T-helper 1 cell treated with Interleukin-12 subunit alpha and Interleukin-12 subunit beta and Interleukin-4 antibody, amounts not matched to agents 30 μg/mL and 1 μg/mL, for 36 hours (primary cell): Measurements from ENCODE around the gene CMTM3.
"Not testable (repeated sequence)": the region's sequence is repeated elsewhere in the genome, so short reads cannot be mapped to it uniquely, and the experiment has no call there.

ENCODE experiments used
- H3K27ac Mint-ChIP-seq: one replicate; pipeline ENCODE4 v1.8.0; 2021; ENCODE audit warnings: mild to moderate bottlenecking, mixed read lengths
- H3K27me3 Mint-ChIP-seq: one replicate; pipeline ENCODE4 v1.8.0; 2021; ENCODE audit warnings: low read depth, mixed read lengths
- H3K36me3 Mint-ChIP-seq: one replicate; pipeline ENCODE4 v1.8.0; 2021; ENCODE audit warnings: low read depth, mixed read lengths
- H3K4me1 Mint-ChIP-seq: one replicate; pipeline ENCODE4 v1.8.0; 2021; ENCODE audit warnings: low read depth, mixed read lengths
- H3K4me3 Mint-ChIP-seq: one replicate; pipeline ENCODE4 v1.8.0; 2021; ENCODE audit warnings: mild to moderate bottlenecking, moderate library complexity, mixed read lengths
- H3K9me3 Mint-ChIP-seq: one replicate; pipeline ENCODE4 v1.8.0; 2021; ENCODE audit warnings: mixed read lengths

The CMTM3 gene

DNA sequence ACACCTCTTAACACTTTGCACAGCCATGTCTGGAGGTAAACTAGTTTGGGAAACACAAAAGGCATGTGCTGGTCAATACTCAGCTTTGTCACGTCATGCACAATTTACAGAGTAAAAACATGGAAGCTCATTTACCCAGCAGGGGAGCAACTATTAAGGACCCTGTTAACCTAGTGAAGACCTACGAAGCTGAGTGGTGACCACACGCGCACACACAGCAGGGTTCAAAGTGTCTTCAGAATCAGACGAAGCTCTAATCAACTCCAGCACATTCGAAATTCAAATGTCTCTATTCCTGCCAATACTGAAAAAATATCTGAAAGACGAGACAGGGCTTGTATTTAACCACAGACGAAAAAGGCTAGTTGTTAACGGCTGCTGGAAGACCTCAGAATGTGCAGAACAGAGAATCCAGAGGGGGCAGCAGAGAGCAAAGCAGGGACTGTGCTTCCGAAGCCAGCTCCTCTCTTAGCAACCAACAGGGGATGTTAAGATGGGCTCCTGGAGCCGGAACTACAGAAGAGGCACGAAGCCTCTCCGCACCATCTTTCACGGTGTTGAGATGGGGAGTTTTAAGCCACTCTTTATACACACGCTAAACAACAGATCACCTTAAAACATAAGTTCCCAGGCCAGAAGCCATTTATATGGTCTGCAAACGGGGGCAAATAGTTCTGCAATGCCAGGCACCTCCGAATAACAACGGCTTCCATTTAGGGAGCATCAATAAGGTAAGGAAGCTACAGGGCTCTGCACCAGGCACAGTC lies 46.4 kb downstream of the CMTM3 start:
- Mint-ChIP-seq H3K27me3 (peaks cover 6% of the 10 kb centered on the region), H3K27ac (no peak overlapping the region), H3K36me3 (no peaks in the 10 kb centered on the region), H3K9me3 (no peaks in the 10 kb centered on the region), H3K4me1 (peaks cover 14% of the 10 kb centered on the region), H3K4me3 (peak overlapping the region; percentile 43)

GRCh38 chr16:66651474-66651765 lies 46.9 kb downstream of the CMTM3 start:
- Mint-ChIP-seq H3K9me3 (no peaks in the 10 kb centered on the region), H3K4me1 (peaks cover 14% of the 10 kb centered on the region), H3K27ac (no peak overlapping the region), H3K27me3 (peaks cover 11% of the 10 kb centered on the region), H3K36me3 (no peaks in the 10 kb centered on the region), H3K4me3 (no peak overlapping the region)

DNA sequence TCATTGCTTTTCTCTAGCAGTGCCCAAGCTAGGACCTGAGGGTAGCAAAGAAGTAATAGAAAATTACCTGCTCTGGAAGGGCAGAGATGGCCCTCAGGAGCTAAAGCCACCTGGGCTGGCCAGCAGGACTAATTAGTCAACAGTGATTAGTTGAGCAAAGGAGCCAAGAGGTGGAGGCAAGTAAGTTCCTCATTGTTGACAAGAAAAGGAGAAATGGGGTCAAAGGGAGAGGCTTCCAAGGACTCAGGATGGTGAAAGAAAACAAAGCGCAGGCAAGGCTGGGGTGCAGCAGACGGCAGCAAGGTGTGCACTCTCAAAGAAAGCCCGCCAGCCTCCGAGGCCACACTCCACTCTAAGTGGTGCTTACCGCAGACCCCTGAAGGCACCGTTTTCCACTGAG lies 47.5 kb downstream of the CMTM3 start:
- H3K4me1 Mint-ChIP-seq, result peaks cover 14% of the 10 kb centered on the region

DNA sequence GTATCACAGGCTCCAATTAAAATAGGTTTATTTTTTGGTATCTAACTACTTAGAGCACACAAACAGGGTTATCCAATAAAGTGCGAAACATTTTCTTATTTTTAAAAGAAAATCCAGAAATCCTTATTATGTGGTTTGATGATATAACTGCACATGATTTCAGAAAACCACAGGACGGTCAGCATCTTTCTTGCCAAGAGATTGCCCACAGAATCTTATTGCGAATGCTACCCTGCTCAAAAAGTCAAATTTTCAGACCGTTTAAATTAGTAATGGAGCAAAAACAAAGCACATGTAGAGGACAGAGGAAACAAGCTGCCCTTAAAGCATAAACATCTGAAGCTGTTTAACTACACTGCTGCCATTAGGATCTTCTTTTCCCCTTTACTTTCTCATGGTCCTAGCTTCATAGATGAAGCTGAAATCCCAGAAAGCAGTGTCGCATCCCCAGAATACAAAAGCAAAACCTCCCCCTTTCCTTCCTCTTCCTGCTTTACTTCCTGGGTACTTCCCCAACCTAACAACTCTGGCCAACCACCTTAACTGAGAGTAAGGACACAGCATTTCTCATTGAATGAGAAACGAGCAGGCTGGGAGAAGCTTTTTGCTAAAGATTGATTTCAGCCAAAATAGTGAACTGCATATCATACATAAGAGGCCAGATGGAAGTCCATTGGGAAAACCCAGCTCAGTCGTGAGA lies 48.3 kb downstream of the CMTM3 start:
- H3K9me3 Mint-ChIP-seq, result no peaks in the 10 kb centered on the region
- no peak overlapping the region for H3K27ac Mint-ChIP-seq
- H3K4me1 Mint-ChIP-seq, result peaks cover 14% of the 10 kb centered on the region
- peaks cover 15% of the 10 kb centered on the region for H3K27me3 Mint-ChIP-seq
- H3K36me3 Mint-ChIP-seq, result no peaks in the 10 kb centered on the region
- H3K4me3 Mint-ChIP-seq, result no peak overlapping the region

More for the DNA sequence above, 47.5 kb downstream of the CMTM3 start:
- no peaks in the 10 kb centered on the region for H3K9me3 Mint-ChIP-seq
- H3K36me3 Mint-ChIP-seq, result no peaks in the 10 kb centered on the region
- H3K4me3 Mint-ChIP-seq, result no peak overlapping the region
- peaks cover 15% of the 10 kb centered on the region for H3K27me3 Mint-ChIP-seq
- no peak overlapping the region for H3K27ac Mint-ChIP-seq

GRCh38 chr16:66653581-66654350 lies 49.3 kb downstream of the CMTM3 start:
- no peak overlapping the region for H3K27ac Mint-ChIP-seq
- H3K4me3 Mint-ChIP-seq, result no peak overlapping the region
- H3K9me3 Mint-ChIP-seq, result no peaks in the 10 kb centered on the region
- H3K27me3 Mint-ChIP-seq, result peaks cover 19% of the 10 kb centered on the region
- peaks cover 14% of the 10 kb centered on the region for H3K4me1 Mint-ChIP-seq
- H3K36me3 Mint-ChIP-seq, result no peaks in the 10 kb centered on the region

- H3K4me1 Mint-ChIP-seq, result peaks cover 4% of the 10 kb centered on the region
Observed at GRCh38 chr16:66656547-66656946, 52.0 kb downstream of the CMTM3 start.

DNA sequence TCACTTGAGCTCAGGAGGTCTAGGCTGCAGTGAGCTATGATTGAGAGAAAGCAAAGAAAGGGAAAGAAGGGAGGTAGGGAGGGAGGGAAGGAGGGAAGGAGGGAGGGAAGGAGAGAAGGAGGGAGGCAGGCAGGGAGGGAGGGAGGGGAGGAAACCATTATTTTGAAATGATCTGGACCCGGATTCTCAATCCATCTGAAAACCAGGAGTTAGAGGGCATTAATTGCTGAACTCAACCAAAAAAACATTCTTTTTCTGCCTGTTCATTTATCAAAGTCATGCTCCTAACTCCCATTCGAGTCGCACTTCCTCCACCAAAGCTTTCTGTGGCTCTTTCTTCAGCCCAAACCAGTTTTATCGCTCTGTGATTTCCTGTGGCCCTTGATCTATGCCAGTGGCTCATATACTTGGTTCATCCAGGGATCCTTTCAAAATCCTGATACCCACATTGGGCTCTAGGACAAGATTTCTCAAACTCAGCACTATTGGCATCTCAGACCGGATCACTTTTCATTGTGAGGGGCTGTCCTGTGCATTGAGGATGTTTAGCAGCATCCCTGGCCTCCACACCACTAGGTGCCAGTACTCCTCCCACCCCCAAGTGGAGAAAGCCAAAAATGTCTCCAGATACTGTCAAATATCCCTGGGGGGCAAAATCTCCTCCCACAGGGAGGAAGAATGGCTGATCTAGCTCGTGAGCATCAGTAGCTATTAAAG lies 53.8 kb downstream of the CMTM3 start:
- H3K27me3 Mint-ChIP-seq, result peaks cover 20% of the 10 kb centered on the region
- no peaks in the 10 kb centered on the region for H3K9me3 Mint-ChIP-seq
- H3K36me3 Mint-ChIP-seq, result no peaks in the 10 kb centered on the region
- H3K4me1 Mint-ChIP-seq, result no peaks in the 10 kb centered on the region
- no peak overlapping the region for H3K4me3 Mint-ChIP-seq
- H3K27ac Mint-ChIP-seq, result no peak overlapping the region

More at GRCh38 chr16:66656547-66656946, 52.0 kb downstream of the CMTM3 start:
- Mint-ChIP-seq H3K27ac (no peak overlapping the region), H3K27me3 (peaks cover 20% of the 10 kb centered on the region), H3K4me3 (no peak overlapping the region), H3K36me3 (no peaks in the 10 kb centered on the region), H3K9me3 (no peaks in the 10 kb centered on the region)

- H3K9me3 Mint-ChIP-seq, result no peaks in the 10 kb centered on the region
- H3K4me3 Mint-ChIP-seq, result no peak overlapping the region
- H3K4me1 Mint-ChIP-seq, result no peaks in the 10 kb centered on the region
- H3K27ac Mint-ChIP-seq, result no peak overlapping the region
- H3K36me3 Mint-ChIP-seq, result no peaks in the 10 kb centered on the region
- H3K27me3 Mint-ChIP-seq, result peaks cover 20% of the 10 kb centered on the region
Observed at GRCh38 chr16:66658860-66659190, 54.3 kb downstream of the CMTM3 start.

DNA sequence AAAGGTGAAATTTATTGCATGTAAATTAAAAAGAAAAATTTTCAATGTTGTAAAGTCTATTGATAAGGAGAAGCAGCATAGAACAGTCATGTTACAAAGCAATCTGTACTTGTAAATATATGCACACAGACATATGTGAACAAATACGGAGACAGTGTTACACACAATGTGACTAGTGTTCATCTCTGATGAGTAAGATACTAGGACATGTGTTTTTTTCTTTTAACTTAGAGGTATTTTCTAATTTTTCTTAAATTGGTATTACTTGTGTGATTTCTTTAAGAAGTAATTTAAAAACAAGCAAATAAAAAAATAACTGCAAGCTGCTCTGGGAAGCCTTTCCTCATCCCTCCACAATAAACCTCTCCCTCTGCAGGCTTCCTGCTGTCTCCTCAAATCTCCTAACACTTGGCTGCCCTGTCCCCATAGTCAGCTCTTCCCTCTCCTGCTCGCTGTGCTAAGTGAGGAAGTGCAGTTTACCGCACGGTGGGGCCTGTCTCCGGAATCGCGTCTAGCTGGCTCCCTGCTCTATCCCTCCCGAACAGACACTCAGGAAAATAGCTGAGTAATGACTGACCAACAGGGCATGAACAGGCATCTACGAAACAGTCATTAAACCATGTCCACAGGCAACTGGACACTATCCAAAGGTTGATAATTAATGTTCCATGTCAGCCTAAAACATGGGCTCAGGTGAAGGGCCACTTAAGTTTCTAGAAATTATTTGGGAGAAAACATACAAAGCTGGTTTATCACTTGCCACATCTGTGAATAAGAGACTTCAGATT lies 56.1 kb downstream of the CMTM3 start:
- Mint-ChIP-seq H3K9me3 (no peaks in the 10 kb centered on the region), H3K4me3 (no peak overlapping the region), H3K27ac (no peak overlapping the region), H3K4me1 (no peaks in the 10 kb centered on the region), H3K27me3 (peaks cover 20% of the 10 kb centered on the region), H3K36me3 (no peaks in the 10 kb centered on the region)

DNA sequence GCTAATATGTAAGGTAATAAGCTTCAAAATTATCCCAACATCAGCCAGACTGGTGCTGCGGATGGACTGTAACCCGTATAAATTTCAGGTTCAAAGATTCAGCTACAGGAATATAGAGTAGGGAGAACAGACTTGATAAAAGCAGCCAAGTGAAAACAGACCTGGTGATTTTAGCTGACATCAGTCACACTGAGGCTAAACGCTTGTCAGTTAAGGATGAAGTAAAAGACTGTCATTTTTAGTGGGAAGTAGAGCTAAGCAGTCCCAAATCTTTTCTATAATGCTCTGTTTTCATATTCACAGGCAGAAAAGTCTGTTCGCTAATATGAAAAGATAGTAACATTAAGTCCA lies 56.7 kb downstream of the CMTM3 start:
- H3K27ac Mint-ChIP-seq, result no peak overlapping the region
- H3K4me3 Mint-ChIP-seq, result no peak overlapping the region
- peaks cover 17% of the 10 kb centered on the region for H3K27me3 Mint-ChIP-seq
- no peaks in the 10 kb centered on the region for H3K36me3 Mint-ChIP-seq
- H3K9me3 Mint-ChIP-seq, result no peaks in the 10 kb centered on the region
- H3K4me1 Mint-ChIP-seq, result no peaks in the 10 kb centered on the region

DNA sequence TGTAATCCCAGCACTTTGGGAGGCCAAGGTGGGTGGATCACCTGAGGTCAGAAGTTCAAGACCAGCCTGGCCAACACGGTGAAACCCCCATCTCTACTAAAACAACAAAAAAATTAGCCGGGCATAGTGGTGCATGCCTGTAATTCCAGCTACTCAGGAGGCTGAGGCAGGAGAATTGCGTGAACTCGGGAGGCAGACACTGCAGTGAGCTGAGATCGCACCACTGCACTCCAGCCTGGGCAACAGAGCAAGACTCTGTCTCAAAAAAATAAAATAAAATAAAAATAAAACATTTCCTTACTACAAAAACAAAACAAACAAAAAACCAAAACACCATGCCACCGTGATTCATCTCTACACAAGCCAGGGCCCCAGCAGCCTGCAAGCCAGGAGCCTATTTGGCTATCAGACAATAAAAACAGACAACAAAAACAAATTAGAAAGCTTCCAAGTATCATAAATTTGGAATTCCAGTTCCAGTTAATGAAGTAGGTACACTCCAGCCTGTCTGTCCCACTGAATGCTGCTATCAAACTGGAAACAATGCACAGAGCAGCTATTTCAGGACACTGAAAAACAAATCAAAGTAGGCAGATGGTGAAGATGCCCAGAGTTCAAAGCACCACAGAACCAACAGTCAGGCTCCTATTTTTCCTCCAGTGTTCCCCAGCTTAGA lies 57.3 kb downstream of the CMTM3 start:
- not testable (repeated sequence) for H3K36me3 Mint-ChIP-seq, H3K27ac Mint-ChIP-seq, H3K9me3 Mint-ChIP-seq, H3K4me3 Mint-ChIP-seq, H3K4me1 Mint-ChIP-seq
- peaks cover 11% of the 10 kb centered on the region for H3K27me3 Mint-ChIP-seq

DNA sequence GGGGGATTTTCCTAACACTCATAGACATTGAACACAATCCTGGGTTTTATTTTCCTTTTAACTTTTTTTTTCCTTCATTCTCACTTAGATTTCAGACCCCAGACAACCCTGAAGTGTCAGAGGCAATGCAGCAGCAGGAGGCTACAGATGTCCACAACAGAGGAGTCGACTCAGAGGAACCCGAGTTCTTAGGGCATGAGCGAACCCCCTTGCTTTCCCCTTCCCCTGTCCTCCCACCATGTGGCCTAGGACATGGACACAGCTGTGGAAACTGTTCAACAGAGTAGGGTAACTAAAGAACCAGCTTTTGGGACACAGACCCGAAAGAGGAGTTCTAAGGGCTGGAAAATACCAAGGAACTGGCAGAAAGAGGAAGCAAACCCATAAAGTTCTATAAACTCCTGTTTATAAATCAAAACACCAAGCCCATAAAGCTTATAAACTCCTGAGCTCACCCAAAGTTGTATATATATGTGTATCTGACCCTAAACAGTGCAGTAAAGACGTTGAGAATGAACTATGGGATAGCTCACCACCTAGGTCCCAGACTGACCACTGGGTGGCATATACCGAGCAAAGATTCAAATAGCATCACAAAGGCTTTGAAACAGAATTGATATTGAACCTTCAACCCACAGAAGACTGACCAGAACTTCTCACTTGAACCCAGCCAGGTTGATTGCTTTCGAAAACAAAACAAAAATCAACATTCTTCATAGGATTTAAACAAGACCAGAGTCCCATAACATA lies 58.1 kb downstream of the CMTM3 start:
- Mint-ChIP-seq H3K36me3 (no peaks in the 10 kb centered on the region), H3K27ac (no peak overlapping the region), H3K4me1 (no peaks in the 10 kb centered on the region), H3K4me3 (no peak overlapping the region), H3K9me3 (no peaks in the 10 kb centered on the region), H3K27me3 (peaks cover 11% of the 10 kb centered on the region)
